Vagina (tissue), 2 donors: ENCODE data around the gene CTSE.

Source experiments
- CTCF ChIP-seq, 3 experiments: fragments of 450-650 bp in 2 of 3; fragments of 200-600 bp in 1 of 3; sonication (generic) in 1 of 3; IDR thresholded peaks; one replicate each; pipeline ENCODE4 v1.5.1; 2017 to 2019; ENCODE audit warnings: antibody characterized with exemption in 3 of 3, mild to moderate bottlenecking in 2 of 3, moderate library complexity in 2 of 3
- POLR2A ChIP-seq, 2 donors: fragments of 450-650 bp; IDR thresholded peaks; one replicate each; pipeline ENCODE4 v1.6.1; 2017; ENCODE audit warnings: antibody characterized with exemption in 2 of 2, mild to moderate bottlenecking in 2 of 2, moderate library complexity in 2 of 2
- POLR2AphosphoS5 ChIP-seq, 2 donors: sonication (generic); formaldehyde crosslinking; IDR thresholded peaks; one replicate each; pipeline ENCODE4 v1.9.0; 2017; ENCODE audit warnings: antibody characterized with exemption in 2 of 2, mild to moderate bottlenecking in 2 of 2, low read depth in 1 of 2; ENCODE audit not compliant: insufficient read depth in 1 of 2

GRCh38 chr1:205965036-205965884, 58.4 kb downstream of the CTSE start:
- TF ChIP-seq CTCF (IDR thresholded peaks at IDR 0.05) (no peak), POLR2A (IDR thresholded peaks at IDR 0.05) (no peak), POLR2AphosphoS5 (IDR thresholded peaks at IDR 0.05; ENCODE audit: insufficient read depth in 1 of 2, low read depth in 1 of 2) (no peak)
